ENCODE measurements around the gene AGAP4.
"Not testable (repeated sequence)": the region's sequence is repeated elsewhere in the genome, so short reads cannot be mapped to it uniquely, and the experiment has no call there.

The AGAP4 gene

GRCh38 chr10:45847400-45847799, at the start of gene AGAP4:
AGAP4 (minus strand) TSS chr10:45847500; CDS start chr10:45847347, 153 bp downstream.
- not testable (repeated sequence) for DNase-seq

- DNase-seq, result not testable (repeated sequence)
These were observed 43.4 kb upstream of the AGAP4 start for GRCh38 chr10:45890721-45891120.

GRCh38 chr10:45889539-45890230, 42.4 kb upstream of the AGAP4 start:
- DNase-seq, result not testable (repeated sequence)

GRCh38 chr10:45882880-45883279, 35.6 kb upstream of the AGAP4 start:
- DNase-seq, result not testable (repeated sequence)

GRCh38 chr10:45865404-45865803, 18.1 kb upstream of the AGAP4 start:
- not testable (repeated sequence) for DNase-seq

GRCh38 chr10:45864264-45864663, 17.0 kb upstream of the AGAP4 start:
- DNase-seq, result not testable (repeated sequence)

- not testable (repeated sequence) for DNase-seq
These were observed 16.3 kb upstream of the AGAP4 start for GRCh38 chr10:45863632-45864031.

- DNase-seq, result not testable (repeated sequence)
These were observed 10.6 kb upstream of the AGAP4 start for GRCh38 chr10:45857931-45858330.

GRCh38 chr10:45848467-45848866, 1.2 kb upstream of the AGAP4 start:
- DNase-seq, result not testable (repeated sequence)

GRCh38 chr10:45822918-45823317, 24.4 kb downstream of the AGAP4 start:
- not testable (repeated sequence) for DNase-seq

GRCh38 chr10:45820107-45820830, 27.0 kb downstream of the AGAP4 start:
- DNase-seq, result not testable (repeated sequence)

GRCh38 chr10:45819552-45819951, 27.7 kb downstream of the AGAP4 start:
- DNase-seq, result no peak

- DNase-seq, result no peak
These were observed 29.4 kb downstream of the AGAP4 start for GRCh38 chr10:45817912-45818311.

- DNase-seq, result no peak
These were observed 30.0 kb downstream of the AGAP4 start for GRCh38 chr10:45817130-45817859.

GRCh38 chr10:45814146-45814545, 33.2 kb downstream of the AGAP4 start:
- not testable (repeated sequence) for DNase-seq

- DNase-seq, result not testable (repeated sequence)
These were observed 34.3 kb downstream of the AGAP4 start for GRCh38 chr10:45812959-45813358.

GRCh38 chr10:45811075-45811474, 36.2 kb downstream of the AGAP4 start:
- no peak for DNase-seq

- no peak for DNase-seq
These were observed 37.5 kb downstream of the AGAP4 start for GRCh38 chr10:45809837-45810236.

- DNase-seq, result not testable (repeated sequence)
These were observed 42.3 kb downstream of the AGAP4 start for GRCh38 chr10:45804996-45805395.

- not testable (repeated sequence) for DNase-seq
These were observed 44.0 kb downstream of the AGAP4 start for GRCh38 chr10:45803060-45804010.

GRCh38 chr10:45794761-45795160, 52.5 kb downstream of the AGAP4 start:
- not testable (repeated sequence) for DNase-seq
